Activated CD4-positive, alpha-beta T cell treated with anti-CD3 and anti-CD28 coated beads, Interleukin-2, amount 10 ng/mL, durations not matched to agents 7 days and 5 days (primary cell): ENCODE results near the gene VPS33B. TPM values are rescaled to one million over a fixed set of nuclear protein-coding genes. Genes with fewer than 3 reads are reported as not detected.
A peak's percentile ranks its signal among the peaks of the same experiment; 100 is the strongest.

Experiments used
- CTCF ChIA-PET: fragments of 350-600 bp; sonication (Branson Sonifier 250); formaldehyde crosslinking; loops from one replicate; lab custom pipeline; 2021; ENCODE audit warnings: antibody characterized with exemption; lab: Charles Lee
- POLR2A ChIA-PET: fragments of 350-600 bp; sonication (Branson Sonifier 250); formaldehyde crosslinking; loops from one replicate; lab custom pipeline; 2021; ENCODE audit warnings: antibody characterized with exemption; lab: Charles Lee
- DNase-seq: peaks from one replicate; pipeline ENCODE4 v3.0.0-alpha.2; 2020
- H3K27ac Mint-ChIP-seq: one replicate; pipeline ENCODE4 v1.8.0; 2021; ENCODE audit warnings: mild to moderate bottlenecking, moderate library complexity, mixed read lengths
- H3K27me3 Mint-ChIP-seq: one replicate; pipeline ENCODE4 v1.8.0; 2021; ENCODE audit warnings: mixed read lengths
- H3K36me3 Mint-ChIP-seq: one replicate; pipeline ENCODE4 v1.8.0; 2021; ENCODE audit warnings: low read depth, mixed read lengths
- H3K4me1 Mint-ChIP-seq: one replicate; pipeline ENCODE4 v1.8.0; 2021; ENCODE audit warnings: mixed read lengths
- H3K4me3 Mint-ChIP-seq: one replicate; pipeline ENCODE4 v1.8.0; 2021; ENCODE audit warnings: mild to moderate bottlenecking, moderate library complexity, mixed read lengths
- H3K9me3 Mint-ChIP-seq: one replicate; pipeline ENCODE4 v1.8.0; 2021; ENCODE audit warnings: mixed read lengths
- total RNA-seq, 2 experiments: library from RNA; stranded (reverse); gene quantifications; one replicate each; pipeline ENCODE4 v1.2.3, GENCODE V29; 2021

VPS33B gene
- total RNA-seq: 10 to 100 TPM; 17.9 to 19.7 TPM

DNA sequence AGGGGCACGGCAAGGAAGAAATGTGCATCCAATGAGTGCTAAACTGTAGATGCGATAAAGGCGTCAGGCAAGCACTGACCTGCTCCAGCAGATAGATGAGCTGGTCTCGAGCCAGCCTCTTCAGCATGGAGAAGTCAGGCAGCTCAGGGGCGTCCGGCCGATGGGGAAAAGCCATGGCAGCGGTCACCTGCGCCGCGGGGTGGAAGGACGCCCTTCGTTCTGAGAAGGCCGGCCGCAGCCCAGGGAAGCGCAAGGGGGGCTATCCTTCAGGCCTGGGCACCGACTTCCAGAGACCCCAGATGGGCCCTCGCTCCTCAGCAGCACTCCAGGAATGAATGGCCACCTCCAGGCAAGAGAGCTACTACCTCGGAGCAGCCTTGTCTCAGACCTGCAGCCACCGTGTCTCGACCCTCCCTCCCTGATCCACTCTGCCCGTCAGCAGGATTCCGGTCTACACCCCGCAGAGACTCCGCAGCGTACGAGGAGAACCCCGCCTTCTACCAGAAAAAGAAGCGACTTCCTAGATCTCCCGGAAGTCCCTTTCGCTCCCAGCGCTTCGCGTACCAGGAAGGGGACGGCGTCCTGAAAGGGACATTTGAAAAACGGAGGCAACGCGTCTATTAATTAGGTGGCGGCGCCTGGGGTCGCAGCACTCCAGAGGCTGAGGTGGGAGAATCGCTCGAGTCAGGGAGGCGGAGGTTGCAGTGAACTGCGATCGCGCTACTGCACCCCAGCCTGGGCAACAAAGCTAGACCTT is at the start of gene VPS33B:
VPS33B (minus strand) TSS at position 520 of the 757 bp plus-strand sequence; CDS start at position 175, 345 bp downstream.
- CTCF ChIA-PET: interaction anchor here (0.6 to 2.1 kb wide), 8 partner anchors 10 to 124 kb away, joined by 3 to 9 read pairs (median 4); partner anchors contain the start of gene HDDC3
- Mint-ChIP-seq H3K27ac (peak within 1 kb of the TSS; percentile 90), H3K4me3 (peak within 1 kb of the TSS; percentile 86), H3K36me3 (peaks cover 16% of the 10 kb centered on the region), H3K9me3 (no peaks in the 10 kb centered on the region), H3K27me3 (no peaks in the 10 kb centered on the region), H3K4me1 (peaks cover 39% of the 10 kb centered on the region)
- POLR2A ChIA-PET: interaction anchor here (0.6 to 0.7 kb wide), 2 partner anchors 11 to 531 kb away, joined by 3 read pairs; no protein-coding TSS in a partner anchor
- DNase-seq: peak; percentile 85

DNA sequence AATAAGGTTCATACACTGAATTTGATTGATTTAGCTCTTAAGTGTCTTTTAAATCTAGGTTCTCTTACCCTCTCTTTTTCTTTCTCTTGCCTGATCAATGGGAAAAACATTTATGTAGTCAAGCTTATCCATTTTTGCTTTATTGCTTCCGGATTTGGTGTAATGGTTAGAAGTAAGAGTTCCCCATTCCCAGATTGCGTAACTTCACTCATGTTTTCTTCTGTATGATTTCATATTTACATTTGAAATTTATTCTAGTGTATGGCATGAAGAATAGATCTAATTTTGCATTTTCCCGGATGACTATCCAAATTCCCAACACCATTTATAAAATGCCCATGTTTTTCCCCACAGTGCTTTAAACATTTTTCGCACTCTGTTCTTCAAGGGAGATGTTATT is 49.8 kb upstream of the VPS33B start:
- POLR2A ChIA-PET: no interaction called here
- no peaks in the 10 kb centered on the region for H3K36me3 Mint-ChIP-seq
- DNase-seq: no peak
- no peak overlapping the region for H3K27ac Mint-ChIP-seq
- H3K27me3 Mint-ChIP-seq: peaks cover 26% of the 10 kb centered on the region
- no peaks in the 10 kb centered on the region for H3K9me3 Mint-ChIP-seq
- H3K4me1 Mint-ChIP-seq: no peaks in the 10 kb centered on the region
- H3K4me3 Mint-ChIP-seq: no peak overlapping the region
- CTCF ChIA-PET: no interaction called here

DNA sequence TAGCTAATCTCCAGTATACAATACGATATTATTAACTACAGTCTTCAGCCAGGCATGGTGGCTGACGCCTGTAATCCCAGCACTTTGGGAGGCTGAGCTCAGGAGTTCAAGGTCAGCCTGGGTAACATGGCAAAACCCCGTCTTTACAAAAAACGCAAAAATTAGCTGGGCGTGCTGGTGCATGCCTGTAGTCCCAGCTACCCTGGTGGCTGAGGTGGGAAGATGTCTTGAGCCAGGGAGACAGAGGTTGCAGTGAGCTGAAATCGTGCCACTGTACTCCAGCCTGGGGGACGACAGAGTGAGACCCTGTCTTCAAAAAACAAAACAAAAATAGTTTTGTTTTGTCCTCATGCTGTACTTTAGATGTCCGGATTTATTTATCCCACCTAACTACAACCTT is 48.5 kb upstream of the VPS33B start:
- Mint-ChIP-seq H3K4me1 (no peaks in the 10 kb centered on the region), H3K4me3 (no peak overlapping the region), H3K9me3 (no peaks in the 10 kb centered on the region), H3K27ac (no peak overlapping the region), H3K27me3 (peaks cover 28% of the 10 kb centered on the region), H3K36me3 (no peaks in the 10 kb centered on the region)
- CTCF ChIA-PET: interaction anchor here (1.0 kb wide), 1 partner anchor 187 kb away, joined by 3 read pairs; no protein-coding TSS in a partner anchor
- no peak for DNase-seq
- POLR2A ChIA-PET: no interaction called here

DNA sequence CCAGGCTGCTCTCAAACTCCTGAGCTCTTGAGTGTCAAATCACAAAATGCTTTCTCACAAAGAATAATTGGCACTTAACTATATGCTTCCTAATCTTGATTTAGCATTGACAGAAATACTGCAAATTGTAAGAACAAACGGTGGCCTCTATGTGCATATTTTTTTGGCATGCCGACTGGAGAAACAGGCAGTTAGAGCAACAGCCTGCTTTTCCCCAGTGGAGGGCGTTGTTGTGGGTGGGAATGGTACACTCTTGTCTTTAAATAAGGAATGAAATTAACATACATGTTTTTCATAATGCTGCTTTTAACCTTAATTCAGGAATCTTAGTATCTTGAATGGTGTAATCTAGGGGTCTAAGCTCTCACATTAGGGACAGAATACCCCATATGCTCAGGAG is 46.6 kb upstream of the VPS33B start:
- Mint-ChIP-seq H3K4me3 (no peak overlapping the region), H3K4me1 (no peaks in the 10 kb centered on the region), H3K27ac (no peak overlapping the region), H3K27me3 (peaks cover 28% of the 10 kb centered on the region), H3K36me3 (no peaks in the 10 kb centered on the region), H3K9me3 (peaks cover 4% of the 10 kb centered on the region)
- no peak for DNase-seq
- POLR2A ChIA-PET: no interaction called here
- CTCF ChIA-PET: no interaction called here

DNA sequence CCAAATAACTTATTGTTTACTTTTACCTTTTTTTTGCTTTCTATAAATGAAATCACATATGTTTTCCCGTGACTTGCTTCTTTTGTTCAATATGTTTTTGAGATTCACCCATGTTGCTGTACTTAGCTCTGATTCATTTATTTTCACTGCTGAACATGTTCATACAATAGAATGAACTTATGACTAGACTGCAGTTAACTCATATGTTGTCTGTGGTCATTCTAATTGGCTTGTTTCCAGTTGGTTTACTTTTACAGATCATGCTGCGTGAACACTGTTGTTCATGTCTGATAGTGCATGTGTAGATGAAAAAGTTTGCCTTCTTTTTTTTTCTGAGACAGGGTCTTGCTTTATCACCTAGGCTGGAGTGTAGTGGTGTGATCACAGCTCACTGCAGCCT is 46.0 kb upstream of the VPS33B start:
- no peak overlapping the region for H3K27ac Mint-ChIP-seq
- ChIA-PET POLR2A (no interaction called here), CTCF (no interaction called here)
- peaks cover 4% of the 10 kb centered on the region for H3K9me3 Mint-ChIP-seq
- H3K4me1 Mint-ChIP-seq: no peaks in the 10 kb centered on the region
- no peak for DNase-seq
- no peak overlapping the region for H3K4me3 Mint-ChIP-seq
- no peaks in the 10 kb centered on the region for H3K36me3 Mint-ChIP-seq
- peaks cover 28% of the 10 kb centered on the region for H3K27me3 Mint-ChIP-seq

DNA sequence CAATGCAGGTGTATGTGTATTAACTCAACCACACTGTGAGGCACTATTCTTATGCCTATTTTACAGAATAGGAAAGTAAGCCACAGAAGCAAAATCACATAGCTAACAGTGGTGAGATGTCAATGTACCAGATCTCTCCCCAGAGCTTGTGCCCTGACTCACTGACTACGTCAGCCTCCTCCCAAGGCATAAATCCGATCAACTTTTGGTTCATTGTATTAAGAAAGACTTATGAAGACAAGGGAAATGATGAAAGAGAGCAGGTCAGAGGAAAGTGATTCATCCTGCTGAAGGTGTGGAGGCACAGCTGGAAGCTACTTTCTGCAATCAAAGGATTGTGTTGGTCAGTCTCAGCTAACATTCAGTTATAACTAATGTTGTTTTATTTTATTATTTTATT is 44.6 kb upstream of the VPS33B start:
- ChIA-PET CTCF (interaction anchor here (1.4 kb wide), 1 partner anchor 191 kb away, joined by 4 read pairs; no protein-coding TSS in a partner anchor), POLR2A (no interaction called here)
- Mint-ChIP-seq H3K27me3 (peaks cover 20% of the 10 kb centered on the region), H3K4me1 (no peaks in the 10 kb centered on the region), H3K9me3 (peaks cover 4% of the 10 kb centered on the region), H3K36me3 (no peaks in the 10 kb centered on the region), H3K27ac (no peak overlapping the region), H3K4me3 (no peak overlapping the region)
- no peak for DNase-seq

GRCh38 chr15:91065505-91065904 is 43.1 kb upstream of the VPS33B start:
- Mint-ChIP-seq H3K4me3 (no peak overlapping the region), H3K9me3 (peaks cover 4% of the 10 kb centered on the region), H3K27me3 (peaks cover 18% of the 10 kb centered on the region), H3K4me1 (no peaks in the 10 kb centered on the region), H3K27ac (no peak overlapping the region), H3K36me3 (no peaks in the 10 kb centered on the region)
- POLR2A ChIA-PET: no interaction called here
- CTCF ChIA-PET: no interaction called here
- no peak for DNase-seq

DNA sequence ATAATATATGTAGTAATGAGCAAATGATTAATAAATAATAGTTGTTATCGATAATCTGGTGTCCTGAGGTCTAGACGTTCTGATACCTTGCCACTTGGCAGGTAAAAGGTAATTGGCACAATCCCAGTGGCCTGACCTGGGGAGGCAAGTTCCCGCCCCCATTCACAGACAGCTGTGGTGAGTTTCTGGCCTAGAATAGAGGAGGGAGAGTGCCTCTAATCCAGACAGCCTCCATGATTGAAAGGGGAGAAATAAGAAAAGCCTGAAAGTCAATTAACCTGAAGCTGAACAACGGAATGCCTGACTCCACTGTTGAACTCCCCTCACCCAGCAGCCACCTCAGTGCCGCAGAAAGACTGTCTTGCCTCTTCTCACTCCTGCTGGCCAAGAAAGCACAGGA is 39.6 kb upstream of the VPS33B start:
- Mint-ChIP-seq H3K9me3 (peaks cover 4% of the 10 kb centered on the region), H3K4me1 (no peaks in the 10 kb centered on the region), H3K36me3 (no peaks in the 10 kb centered on the region), H3K27me3 (peaks cover 31% of the 10 kb centered on the region), H3K27ac (no peak overlapping the region), H3K4me3 (no peak overlapping the region)
- no peak for DNase-seq
- ChIA-PET CTCF (no interaction called here), POLR2A (no interaction called here)

GRCh38 chr15:91061230-91061629 is 38.8 kb upstream of the VPS33B start:
- POLR2A ChIA-PET: no interaction called here
- H3K27ac Mint-ChIP-seq: no peak overlapping the region
- no peaks in the 10 kb centered on the region for H3K36me3 Mint-ChIP-seq
- H3K4me1 Mint-ChIP-seq: no peaks in the 10 kb centered on the region
- CTCF ChIA-PET: interaction anchor here (0.5 to 0.6 kb wide), 2 partner anchors 16 to 76 kb away, joined by 4 to 5 read pairs; no protein-coding TSS in a partner anchor
- H3K9me3 Mint-ChIP-seq: peaks cover 4% of the 10 kb centered on the region
- peaks cover 39% of the 10 kb centered on the region for H3K27me3 Mint-ChIP-seq
- DNase-seq: no peak
- no peak overlapping the region for H3K4me3 Mint-ChIP-seq

GRCh38 chr15:91055548-91056331 is 33.3 kb upstream of the VPS33B start:
- Mint-ChIP-seq H3K9me3 (no peaks in the 10 kb centered on the region), H3K4me3 (no peak overlapping the region), H3K36me3 (no peaks in the 10 kb centered on the region), H3K4me1 (no peaks in the 10 kb centered on the region), H3K27me3 (peaks cover 62% of the 10 kb centered on the region), H3K27ac (no peak overlapping the region)
- CTCF ChIA-PET: interaction anchor here (0.6 to 2.7 kb wide), 5 partner anchors 32 to 216 kb away, joined by 3 to 14 read pairs (median 3); no protein-coding TSS in a partner anchor
- DNase-seq: peak; percentile 42
- POLR2A ChIA-PET: no interaction called here

- CTCF ChIA-PET: interaction anchor here (0.6 to 1.3 kb wide), 2 partner anchors 33 to 202 kb away, joined by 3 to 4 read pairs; no protein-coding TSS in a partner anchor
- POLR2A ChIA-PET: no interaction called here
- no peaks in the 10 kb centered on the region for H3K9me3 Mint-ChIP-seq
- H3K4me1 Mint-ChIP-seq: peaks cover under 1% of the 10 kb centered on the region
- no peak overlapping the region for H3K27ac Mint-ChIP-seq
- no peak for DNase-seq
- peaks cover 61% of the 10 kb centered on the region for H3K27me3 Mint-ChIP-seq
- no peak overlapping the region for H3K4me3 Mint-ChIP-seq
- no peaks in the 10 kb centered on the region for H3K36me3 Mint-ChIP-seq
These were observed 32.4 kb upstream of the VPS33B start for GRCh38 chr15:91054816-91055215.

DNA sequence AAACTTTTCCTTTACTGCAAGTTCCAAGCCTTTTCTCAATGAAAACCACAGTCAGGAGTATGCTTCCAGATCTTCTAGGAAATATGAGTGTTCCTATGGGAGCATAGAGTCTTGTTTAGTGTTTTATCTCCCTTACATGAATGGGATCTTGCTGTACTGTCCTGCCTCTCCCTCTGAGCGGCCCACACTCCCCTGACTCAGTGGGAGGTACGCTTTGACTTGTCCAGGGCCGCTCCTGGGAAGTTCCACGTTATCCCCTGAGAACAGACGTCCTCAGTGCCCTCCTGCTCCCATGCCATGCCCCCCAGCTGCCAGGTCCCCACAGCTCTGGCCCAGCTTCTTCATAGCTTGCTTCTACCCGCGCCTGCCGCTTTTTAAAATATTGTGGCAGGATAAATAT is 28.9 kb upstream of the VPS33B start:
- H3K27ac Mint-ChIP-seq: no peak overlapping the region
- DNase-seq: no peak
- POLR2A ChIA-PET: no interaction called here
- CTCF ChIA-PET: no interaction called here
- no peaks in the 10 kb centered on the region for H3K36me3 Mint-ChIP-seq
- H3K4me1 Mint-ChIP-seq: peaks cover 28% of the 10 kb centered on the region
- H3K27me3 Mint-ChIP-seq: peaks cover 42% of the 10 kb centered on the region
- no peak overlapping the region for H3K4me3 Mint-ChIP-seq
- no peaks in the 10 kb centered on the region for H3K9me3 Mint-ChIP-seq

DNA sequence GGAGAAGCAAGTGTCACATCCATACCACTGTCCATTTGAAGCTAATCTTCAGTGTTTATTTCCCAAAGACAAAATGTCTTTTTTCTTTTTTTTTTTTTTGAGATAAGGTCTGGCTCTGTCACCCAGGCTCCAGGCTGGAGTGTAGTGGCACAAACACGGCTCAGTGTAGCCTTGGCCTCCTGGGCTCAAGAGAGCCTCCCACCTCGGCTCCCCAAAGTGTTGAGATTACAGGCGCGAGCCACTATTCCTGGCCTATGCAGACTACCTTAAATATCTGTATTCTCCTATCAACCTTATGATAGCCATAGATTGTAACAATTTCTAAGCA is 27.7 kb upstream of the VPS33B start:
- peaks cover 2% of the 10 kb centered on the region for H3K9me3 Mint-ChIP-seq
- ChIA-PET POLR2A (interaction anchor here (0.6 kb wide), 1 partner anchor 688 kb away, joined by 4 read pairs; no protein-coding TSS in a partner anchor), CTCF (interaction anchor here (0.6 to 3.7 kb wide), 7 partner anchors 11 to 1335 kb away, joined by 3 to 11 read pairs (median 4); no protein-coding TSS in a partner anchor)

More for the DNA sequence above, 27.7 kb upstream of the VPS33B start:
- peaks cover 29% of the 10 kb centered on the region for H3K4me1 Mint-ChIP-seq
- DNase-seq: no peak
- H3K36me3 Mint-ChIP-seq: no peaks in the 10 kb centered on the region
- H3K27me3 Mint-ChIP-seq: peaks cover 33% of the 10 kb centered on the region
- H3K4me3 Mint-ChIP-seq: no peak overlapping the region
- no peak overlapping the region for H3K27ac Mint-ChIP-seq
